GM12873 (cell line): ENCODE data around the gene NCEH1.

Experiments
- TF ChIP-seq, protein P1 (sequence below): IDR thresholded peaks from 2 replicates; pipeline ENCODE4 v1.5.1; 2012; ENCODE audit warnings: low read depth, mild to moderate bottlenecking, moderate library complexity, low read length, control low read depth; ENCODE audit not compliant: insufficient read depth; ENCODE audit errors: missing control alignments

NCEH1 gene

DNA sequence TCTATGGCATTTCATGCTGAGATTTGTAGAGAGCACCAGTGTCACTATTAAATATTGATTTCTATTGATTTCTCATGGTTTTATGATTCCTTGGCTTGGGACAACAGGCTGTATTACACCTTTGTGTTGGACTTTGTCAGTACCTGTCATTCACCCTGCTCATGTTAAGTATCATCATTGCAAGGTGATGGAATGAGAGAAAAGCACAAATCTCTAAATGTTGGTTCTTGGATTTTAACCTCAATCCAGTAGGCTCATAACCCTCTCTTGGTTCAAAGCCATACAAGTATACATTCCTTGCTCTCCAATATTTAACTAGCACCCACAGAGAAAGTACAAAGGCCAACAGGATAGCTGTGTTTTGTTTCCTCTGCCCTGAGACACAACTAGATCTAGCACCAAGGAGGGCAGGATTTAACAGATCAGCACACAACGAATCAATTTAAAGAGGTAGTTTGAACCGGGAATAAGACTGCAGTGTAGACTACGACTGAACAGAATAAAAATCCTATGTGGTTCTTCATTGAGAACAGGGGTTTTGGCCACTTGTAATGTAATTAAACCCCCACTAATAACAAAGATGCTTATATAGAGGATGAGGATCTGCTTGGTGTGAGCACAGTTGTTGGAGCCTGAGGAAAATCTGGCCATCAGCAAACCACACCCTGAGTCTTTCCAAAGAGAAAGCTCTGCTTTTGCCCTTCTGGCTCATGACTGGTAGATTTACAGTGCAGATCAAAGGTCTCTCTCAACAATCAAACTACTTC lies 109.6 kb downstream of the NCEH1 start:
- TF ChIP-seq, protein P1, sequence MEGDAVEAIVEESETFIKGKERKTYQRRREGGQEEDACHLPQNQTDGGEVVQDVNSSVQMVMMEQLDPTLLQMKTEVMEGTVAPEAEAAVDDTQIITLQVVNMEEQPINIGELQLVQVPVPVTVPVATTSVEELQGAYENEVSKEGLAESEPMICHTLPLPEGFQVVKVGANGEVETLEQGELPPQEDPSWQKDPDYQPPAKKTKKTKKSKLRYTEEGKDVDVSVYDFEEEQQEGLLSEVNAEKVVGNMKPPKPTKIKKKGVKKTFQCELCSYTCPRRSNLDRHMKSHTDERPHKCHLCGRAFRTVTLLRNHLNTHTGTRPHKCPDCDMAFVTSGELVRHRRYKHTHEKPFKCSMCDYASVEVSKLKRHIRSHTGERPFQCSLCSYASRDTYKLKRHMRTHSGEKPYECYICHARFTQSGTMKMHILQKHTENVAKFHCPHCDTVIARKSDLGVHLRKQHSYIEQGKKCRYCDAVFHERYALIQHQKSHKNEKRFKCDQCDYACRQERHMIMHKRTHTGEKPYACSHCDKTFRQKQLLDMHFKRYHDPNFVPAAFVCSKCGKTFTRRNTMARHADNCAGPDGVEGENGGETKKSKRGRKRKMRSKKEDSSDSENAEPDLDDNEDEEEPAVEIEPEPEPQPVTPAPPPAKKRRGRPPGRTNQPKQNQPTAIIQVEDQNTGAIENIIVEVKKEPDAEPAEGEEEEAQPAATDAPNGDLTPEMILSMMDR, result no peak

DNA sequence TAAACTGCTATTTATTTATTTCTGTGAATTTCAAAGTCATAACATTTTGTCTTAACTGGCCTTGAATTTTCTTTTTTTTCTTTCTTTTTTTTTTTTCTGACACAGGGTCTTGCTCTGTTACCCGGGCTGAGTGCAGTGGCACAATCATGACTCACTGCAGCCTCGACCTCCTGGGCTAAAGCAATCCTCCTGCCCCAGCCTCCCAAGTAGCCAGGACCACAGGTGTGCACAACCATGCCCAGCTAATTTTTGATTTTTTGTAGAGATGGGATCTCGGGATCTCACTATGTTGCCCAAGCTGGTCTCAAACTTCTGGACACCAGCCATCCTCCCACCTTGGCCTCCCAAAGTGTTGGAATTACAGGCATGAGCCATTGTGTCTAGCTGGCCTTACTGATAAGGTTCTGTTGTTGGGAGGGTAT lies 110.2 kb downstream of the NCEH1 start:
- TF ChIP-seq, protein P1, result no peak

DNA sequence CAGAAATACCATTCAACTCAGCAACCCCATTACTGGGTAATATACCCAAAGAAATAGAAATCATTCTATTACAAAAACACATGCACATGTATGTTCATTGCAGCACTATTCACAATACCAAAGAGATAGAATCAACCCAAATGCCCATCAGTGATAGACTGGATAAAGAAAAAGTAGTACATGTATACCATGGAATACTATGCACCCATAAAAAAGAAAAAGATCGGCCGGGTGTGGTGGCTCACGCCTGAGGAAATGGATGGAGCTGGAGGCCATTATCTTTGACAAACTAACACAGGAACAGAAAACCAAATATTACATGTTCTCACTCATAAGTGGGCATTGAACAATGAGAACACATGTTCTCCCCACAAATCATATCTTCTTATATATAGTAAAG lies 112.0 kb downstream of the NCEH1 start:
- TF ChIP-seq, protein P1, result no peak

DNA sequence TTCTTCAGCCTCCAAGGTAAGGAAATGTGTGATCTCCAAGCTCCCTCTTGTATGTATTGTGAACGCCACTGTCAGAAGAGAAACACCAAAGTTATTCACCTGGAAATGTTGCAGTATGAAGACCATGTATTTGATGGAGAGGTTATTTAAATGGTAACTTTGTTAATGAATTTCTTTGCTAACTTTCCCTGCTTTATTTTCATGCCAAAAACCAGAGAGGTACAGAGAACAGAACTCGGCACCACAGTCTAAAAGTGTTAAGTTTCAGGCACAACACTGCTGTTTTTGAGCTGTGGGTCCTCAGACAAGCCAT lies 114.5 kb downstream of the NCEH1 start:
- TF ChIP-seq, protein P1, result no peak

DNA sequence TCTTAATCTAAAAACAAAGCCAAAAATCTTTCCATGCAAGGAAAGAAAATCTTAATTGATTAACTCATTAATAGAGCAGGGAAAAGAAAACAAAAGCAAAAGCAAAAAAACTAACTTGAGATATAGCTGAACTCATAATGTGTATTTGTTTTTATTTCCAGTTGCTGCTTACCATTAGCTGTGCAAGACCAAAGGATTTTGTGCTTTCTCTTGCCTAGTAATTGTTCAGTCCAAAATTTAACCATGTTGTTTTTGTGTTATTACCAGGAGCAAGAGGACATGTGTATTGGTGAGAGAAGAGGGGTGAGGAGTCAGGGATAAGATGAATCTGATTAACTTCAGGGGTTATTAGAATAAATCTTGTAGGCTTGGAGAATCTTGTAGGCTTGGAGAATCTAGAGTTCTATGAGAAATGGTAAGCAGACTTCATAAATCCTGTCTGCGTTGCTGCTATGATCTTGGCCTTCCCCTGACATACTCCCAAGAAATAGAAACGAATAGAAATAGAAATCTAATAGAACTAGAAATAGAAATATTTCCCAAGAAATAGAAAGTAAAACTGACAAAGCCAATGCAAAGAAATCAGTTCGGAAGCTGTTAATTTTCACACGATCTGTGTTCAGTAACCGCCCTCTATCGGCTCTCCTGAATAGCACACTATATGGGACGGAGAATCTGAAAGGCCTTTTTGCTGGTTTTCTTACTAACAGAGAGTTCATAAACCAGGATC lies 115.0 kb downstream of the NCEH1 start:
- TF ChIP-seq, protein P1, result peak; percentile 79

DNA sequence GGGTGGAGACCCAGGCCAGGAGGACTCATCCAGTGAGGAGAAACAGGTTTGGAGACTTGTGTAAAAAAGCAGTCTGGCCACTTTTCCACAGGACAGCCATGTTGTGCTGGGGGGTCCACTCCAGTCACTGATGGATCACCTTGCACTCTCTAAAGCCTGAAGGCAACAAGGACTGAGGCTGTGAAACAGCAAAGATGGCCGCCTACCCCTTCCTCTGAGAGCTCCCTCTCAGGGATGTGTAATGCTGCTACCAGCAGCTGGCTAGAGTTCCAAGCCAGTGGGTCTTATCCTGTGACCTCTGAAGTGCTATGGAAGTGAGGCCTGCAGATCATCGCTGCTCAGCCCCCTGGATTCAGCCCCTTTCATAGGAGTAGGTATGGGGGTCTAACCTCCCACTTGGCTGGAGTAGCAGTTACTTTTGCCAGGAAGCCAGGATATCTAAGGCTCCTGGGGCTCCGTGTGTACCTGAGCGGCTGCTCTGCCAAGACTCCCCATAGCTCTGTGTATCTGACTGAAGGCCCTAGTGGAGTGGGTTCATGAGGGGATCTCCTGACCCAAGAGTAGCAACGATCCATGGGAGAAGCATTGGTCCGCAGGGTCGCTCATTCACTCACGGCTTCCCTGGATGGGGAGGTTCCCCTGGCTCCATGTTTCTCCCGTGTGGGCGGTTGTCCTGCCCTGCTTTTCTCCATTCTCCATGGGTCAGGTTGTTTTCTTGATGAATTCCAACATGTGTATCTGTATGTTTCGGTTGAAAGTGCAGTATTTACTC lies 117.8 kb downstream of the NCEH1 start:
- TF ChIP-seq, protein P1, result no peak
